ENCODE data around the gene TRA2A. TPM values are rescaled to one million over a fixed set of nuclear protein-coding genes. Genes with fewer than 3 reads are reported as not detected.

Gene TRA2A
- polyA plus RNA-seq, 2 of the 4 experiments (the other 2 are of a cell fraction), result 90.8 to 111 TPM

DNA sequence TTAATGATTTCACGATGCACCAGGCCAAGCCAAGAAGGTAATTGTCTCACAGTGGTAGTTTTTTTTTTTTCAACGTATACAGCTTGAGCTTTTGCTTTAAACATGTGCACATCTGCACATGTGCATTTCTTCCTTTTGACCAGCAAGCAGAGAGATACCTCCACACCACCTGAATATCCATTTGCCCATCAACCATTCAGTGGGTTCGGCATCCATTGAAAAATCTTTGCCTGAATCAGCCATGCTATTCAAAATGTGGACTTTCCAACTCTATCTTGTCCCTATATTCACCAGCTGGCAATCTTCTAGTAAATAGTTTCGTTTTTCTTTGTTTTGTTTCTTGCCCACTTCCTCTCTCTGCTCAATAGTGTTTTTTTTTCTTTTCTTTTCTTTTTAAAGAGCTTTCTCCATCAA is 7.7 kb upstream of the TRA2A start:
- ATAC-seq (no peak), FAIRE-seq (no peak)
- POLR2A ChIA-PET, result interaction anchor here (0.6 to 0.8 kb wide), 2 partner anchors 24 to 181 kb away, joined by 3 to 4 read pairs; no protein-coding TSS in a partner anchor

GRCh38 chr7:23538301-23538700 is 6.5 kb upstream of the TRA2A start:
- ChIA-PET POLR2A (no interaction called here), CTCF (interaction anchor here (0.9 to 3.2 kb wide), 4 partner anchors 8 to 265 kb away, joined by 3 to 26 read pairs (median 12); no protein-coding TSS in a partner anchor)
- no peak for FAIRE-seq
- Histone ChIP-seq H3K27ac (no peak overlapping the region), H3K4me3 (no peak overlapping the region), H3K9me3 (peaks cover 7% of the 10 kb centered on the region; the same call in 2 of the 3 replicates), H3K4me1 (no peaks in the 10 kb centered on the region), H3K4me2 (no peak overlapping the region)
- ATAC-seq, result no peak
- DNase-seq (ENCODE audit: low read depth in 1 of 2, low spot score in 1 of 2), result no peak
- WGBS (ENCODE audit: missing lambda C conversion rate), result 91% methylated on average over 3 of the region's 3 CpGs
- TF ChIP-seq REST (IDR thresholded peaks at IDR 0.05), result no peak
- no peak for TF ChIP-seq NFE2L2 (conservative IDR thresholded peaks at IDR 0.05; ENCODE audit: low read length)
- TF ChIP-seq KDM5A (IDR thresholded peaks at IDR 0.05), result no peak
- no peak for TF ChIP-seq CTCF (IDR thresholded peaks at IDR 0.05)

More for the DNA sequence above, 7.7 kb upstream of the TRA2A start:
- no peak overlapping the region for H3K27ac ChIP-seq
- DNase-seq (ENCODE audit: low read depth in 1 of 2, low spot score in 1 of 2), result no peak
- TF ChIP-seq ESRRA (IDR thresholded peaks at IDR 0.05; ENCODE audit: borderline replicate concordance, low read length) (no peak), CEBPB (IDR thresholded peaks at IDR 0.05) (no peak), ZC3H11A (IDR thresholded peaks at IDR 0.05) (no peak), MAFK (IDR thresholded peaks at IDR 0.05; ENCODE audit: partially characterized antibody) (no peak), HEYL (CRISPR knock-in tag; IDR thresholded peaks at IDR 0.05) (no peak), POLR2AphosphoS2 (conservative IDR thresholded peaks at IDR 0.05; ENCODE audit: low read length) (no peak), KDM5A (IDR thresholded peaks at IDR 0.05) (no peak), ZNF302 (CRISPR knock-in tag; IDR thresholded peaks at IDR 0.05) (no peak)
- TF ChIP-seq, protein P1, sequence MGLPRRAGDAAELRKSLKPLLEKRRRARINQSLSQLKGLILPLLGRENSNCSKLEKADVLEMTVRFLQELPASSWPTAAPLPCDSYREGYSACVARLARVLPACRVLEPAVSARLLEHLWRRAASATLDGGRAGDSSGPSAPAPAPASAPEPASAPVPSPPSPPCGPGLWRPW (IDR thresholded peaks at IDR 0.05), result no peak
- CTCF ChIA-PET, result interaction anchor here (0.6 to 2.4 kb wide), 9 partner anchors 7 to 1281 kb away, joined by 3 to 13 read pairs (median 4); partner anchors contain the start of gene FAM221A
- H3K9me3 ChIP-seq, result peaks cover 7% of the 10 kb centered on the region; the same call in 2 of the 3 replicates
- H3K4me1 ChIP-seq, result no peaks in the 10 kb centered on the region
- no peak overlapping the region for H3K4me2 ChIP-seq
- H3K4me3 ChIP-seq, result no peak overlapping the region
- WGBS (ENCODE audit: missing lambda C conversion rate), result 55% methylated on average over 4 of the region's 4 CpGs

- H3K4me2 ChIP-seq, result no peak overlapping the region
- CTCF ChIA-PET, result interaction anchor here (0.6 to 1.5 kb wide), 6 partner anchors 12 to 260 kb away, joined by 3 to 6 read pairs (median 4); no protein-coding TSS in a partner anchor
- DNase-seq (ENCODE audit: low read depth in 1 of 2, low spot score in 1 of 2), result no peak
- TF ChIP-seq MAZ (IDR thresholded peaks at IDR 0.05; ENCODE audit: borderline replicate concordance, low read depth, low read length) (no peak), GATA3 (IDR thresholded peaks at IDR 0.05; ENCODE audit: borderline replicate concordance) (no peak), RARB (CRISPR knock-in tag; IDR thresholded peaks at IDR 0.05) (no peak), CBX2 (IDR thresholded peaks at IDR 0.05; ENCODE audit: borderline replicate concordance, low read depth) (no peak), MYC (IDR thresholded peaks at IDR 0.05; ENCODE audit: borderline replicate concordance, low read length) (no peak), TP53 (CRISPR knock-in tag; IDR thresholded peaks at IDR 0.05) (no peak), CTCF (IDR thresholded peaks at IDR 0.05) (no peak), KDM1A (IDR thresholded peaks at IDR 0.05; ENCODE audit: low read depth) (no peak), PHF8 (IDR thresholded peaks at IDR 0.05; ENCODE audit: borderline replicate concordance, low read depth) (no peak), NPAS2 (CRISPR knock-in tag; IDR thresholded peaks at IDR 0.05; ENCODE audit: borderline replicate concordance) (no peak), JUNB (IDR thresholded peaks at IDR 0.05) (no peak), CHD2 (IDR thresholded peaks at IDR 0.05; ENCODE audit: low read length, partially characterized antibody) (no peak), EHF (CRISPR knock-in tag; IDR thresholded peaks at IDR 0.05) (no peak), ESRRA (IDR thresholded peaks at IDR 0.05; ENCODE audit: borderline replicate concordance, low read length) (no peak), E2F6 (IDR thresholded peaks at IDR 0.05; ENCODE audit: borderline replicate concordance, low read depth) (no peak)
- TF ChIP-seq, protein P1 (IDR thresholded peaks at IDR 0.05), result no peak
- POLR2A ChIA-PET, result no interaction called here
- 93% methylated on average over 5 of the region's 5 CpGs for WGBS (ENCODE audit: missing lambda C conversion rate)
- no peaks in the 10 kb centered on the region for H3K9me3 ChIP-seq
- no peak overlapping the region for H3K27ac ChIP-seq
- FAIRE-seq, result no peak
- peaks cover 27% of the 10 kb centered on the region; the same call in 2 of the 3 replicates for H3K4me1 ChIP-seq
- H3K4me3 ChIP-seq, result no peak overlapping the region
- ATAC-seq, result no peak
Measured at GRCh38 chr7:23533238-23533604, 1.4 kb upstream of the TRA2A start.
